GM10847 (cell line): ENCODE results near the gene ORAI3.

ENCODE experiments used
- POLR2A ChIP-seq: IDR thresholded peaks from 2 replicates; pipeline ENCODE4 v1.6.1; 2011; ENCODE audit not compliant: insufficient read length; ENCODE audit errors: extremely low read depth

ORAI3 gene

DNA sequence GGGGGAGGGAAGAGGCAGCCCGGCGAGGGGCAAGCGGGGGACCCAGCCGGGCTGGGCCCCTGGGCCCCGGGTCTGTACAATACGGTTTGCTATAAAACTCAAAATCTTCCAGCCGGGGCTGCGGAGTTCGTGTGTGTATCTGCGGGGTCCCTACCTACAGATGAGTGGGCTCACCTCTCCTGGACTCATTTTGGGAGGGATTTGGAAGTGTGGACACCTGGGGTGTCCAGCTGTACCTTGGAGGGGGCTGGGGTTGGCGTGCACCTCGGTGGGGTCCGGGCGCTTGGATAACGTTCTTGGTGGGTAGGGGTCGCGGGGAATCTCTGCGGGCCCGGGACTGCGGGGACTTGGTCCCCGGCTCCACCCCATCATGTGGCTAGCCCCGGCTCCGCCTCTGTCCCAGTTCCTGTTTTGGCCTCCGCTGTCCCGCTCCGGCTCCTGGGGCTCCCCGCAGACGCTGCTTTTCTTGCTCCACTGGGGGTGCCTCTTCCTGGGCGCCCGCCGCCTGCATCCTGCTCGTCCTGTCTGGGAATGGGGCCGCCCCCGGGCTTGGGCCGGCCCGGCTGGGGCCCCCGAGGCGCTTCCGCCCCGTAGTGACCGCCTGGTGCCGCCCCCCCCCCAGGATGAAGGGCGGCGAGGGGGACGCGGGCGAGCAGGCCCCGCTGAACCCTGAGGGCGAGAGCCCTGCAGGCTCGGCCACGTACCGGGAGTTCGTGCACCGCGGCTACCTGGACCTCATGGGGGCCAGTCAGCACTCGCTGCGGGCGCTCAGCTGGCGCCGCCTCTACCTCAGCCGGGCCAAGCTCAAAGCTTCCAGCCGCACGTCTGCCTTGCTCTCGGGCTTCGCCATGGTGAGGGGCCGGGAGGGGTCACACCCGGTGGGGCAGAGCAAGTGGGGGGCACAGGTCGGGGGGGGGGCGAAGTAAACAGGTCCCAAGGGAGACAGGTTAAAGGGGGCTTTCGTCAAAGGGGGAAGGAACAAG is at the start of gene ORAI3:
Gene ORAI3, plus strand, starts transcription at position 402 of the 983 bp plus-strand sequence. Its CDS starts 222 bp downstream, at position 624.
- peak; percentile 66 for TF ChIP-seq POLR2A

DNA sequence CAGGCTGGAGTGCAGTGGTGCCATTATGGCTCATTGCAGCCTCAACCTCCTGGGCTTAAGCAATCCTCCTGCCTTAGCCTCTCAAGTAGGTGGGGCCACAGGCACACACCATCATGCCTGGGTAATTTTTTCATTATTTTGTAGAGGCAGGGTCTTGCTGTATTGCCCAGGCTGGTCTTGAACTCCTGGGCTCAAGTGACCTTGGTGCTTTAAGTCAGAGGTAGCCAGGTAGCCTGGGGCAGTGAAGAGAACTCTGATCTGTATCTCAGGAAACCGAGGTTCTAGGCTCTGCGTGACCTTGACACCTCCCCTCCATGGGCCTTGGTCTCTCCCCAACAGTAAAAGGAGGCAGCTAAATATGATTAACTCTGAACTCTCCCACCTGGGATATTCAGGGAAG is 49.1 kb upstream of the ORAI3 start:
- TF ChIP-seq POLR2A: no peak

DNA sequence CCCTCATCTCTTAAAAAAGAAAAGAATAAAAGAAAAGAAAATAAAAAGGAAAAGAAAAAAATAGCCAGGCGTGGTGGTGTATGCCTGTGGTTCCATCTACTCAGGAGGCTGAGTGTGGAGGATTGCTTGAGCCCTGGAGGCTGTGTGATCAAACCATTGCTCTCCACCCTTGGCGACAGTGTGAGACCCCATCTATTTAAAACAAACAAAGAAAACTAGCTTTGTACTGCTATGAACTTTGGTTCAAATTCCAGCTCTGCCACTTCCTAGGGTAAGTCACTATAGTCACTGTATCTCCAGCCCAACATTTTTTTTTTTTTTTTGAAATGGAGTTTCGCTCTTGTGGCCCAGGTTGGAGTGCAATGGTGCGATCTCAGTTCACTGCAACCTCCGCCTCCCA is 48.3 kb upstream of the ORAI3 start:
- no peak for TF ChIP-seq POLR2A

DNA sequence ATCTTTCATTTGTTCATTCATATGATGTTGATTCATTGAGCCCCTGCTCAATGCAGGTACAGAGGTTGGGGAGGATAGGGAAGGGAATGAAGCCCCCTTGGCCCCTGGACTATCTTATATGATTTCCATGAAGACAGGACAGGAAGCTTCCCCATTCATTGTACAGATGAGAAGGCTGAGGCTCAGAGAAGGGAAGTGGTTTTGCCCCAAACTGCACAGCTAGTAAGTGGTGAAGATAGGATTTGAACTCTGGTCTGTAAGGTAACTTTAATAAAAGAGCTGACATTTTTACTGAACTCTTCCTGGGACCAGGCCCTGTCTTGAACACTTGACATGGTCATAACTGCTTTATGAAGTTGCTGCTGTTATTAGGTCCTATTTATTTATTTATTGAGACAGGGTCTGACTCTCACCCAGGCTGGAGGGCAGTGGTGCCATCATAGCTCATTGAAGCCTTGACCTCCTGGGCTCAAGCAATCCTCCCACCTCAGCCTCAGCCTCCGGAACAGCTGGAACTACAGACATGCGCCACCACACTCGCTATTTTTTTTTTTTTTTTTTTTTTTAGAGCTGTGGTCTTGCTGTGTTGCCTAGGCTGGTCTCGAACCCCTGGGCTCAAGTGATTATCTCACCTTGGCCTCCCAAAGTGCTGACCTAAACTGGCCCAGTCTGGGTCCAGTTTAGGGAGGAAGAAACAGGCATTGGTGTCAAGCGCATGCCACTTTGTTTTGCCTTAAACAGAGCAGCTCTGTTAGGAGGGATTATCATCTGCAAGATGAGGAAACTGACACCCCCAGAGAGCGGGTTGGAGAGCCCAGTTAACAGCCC is 47.5 kb upstream of the ORAI3 start:
- TF ChIP-seq POLR2A: no peak

DNA sequence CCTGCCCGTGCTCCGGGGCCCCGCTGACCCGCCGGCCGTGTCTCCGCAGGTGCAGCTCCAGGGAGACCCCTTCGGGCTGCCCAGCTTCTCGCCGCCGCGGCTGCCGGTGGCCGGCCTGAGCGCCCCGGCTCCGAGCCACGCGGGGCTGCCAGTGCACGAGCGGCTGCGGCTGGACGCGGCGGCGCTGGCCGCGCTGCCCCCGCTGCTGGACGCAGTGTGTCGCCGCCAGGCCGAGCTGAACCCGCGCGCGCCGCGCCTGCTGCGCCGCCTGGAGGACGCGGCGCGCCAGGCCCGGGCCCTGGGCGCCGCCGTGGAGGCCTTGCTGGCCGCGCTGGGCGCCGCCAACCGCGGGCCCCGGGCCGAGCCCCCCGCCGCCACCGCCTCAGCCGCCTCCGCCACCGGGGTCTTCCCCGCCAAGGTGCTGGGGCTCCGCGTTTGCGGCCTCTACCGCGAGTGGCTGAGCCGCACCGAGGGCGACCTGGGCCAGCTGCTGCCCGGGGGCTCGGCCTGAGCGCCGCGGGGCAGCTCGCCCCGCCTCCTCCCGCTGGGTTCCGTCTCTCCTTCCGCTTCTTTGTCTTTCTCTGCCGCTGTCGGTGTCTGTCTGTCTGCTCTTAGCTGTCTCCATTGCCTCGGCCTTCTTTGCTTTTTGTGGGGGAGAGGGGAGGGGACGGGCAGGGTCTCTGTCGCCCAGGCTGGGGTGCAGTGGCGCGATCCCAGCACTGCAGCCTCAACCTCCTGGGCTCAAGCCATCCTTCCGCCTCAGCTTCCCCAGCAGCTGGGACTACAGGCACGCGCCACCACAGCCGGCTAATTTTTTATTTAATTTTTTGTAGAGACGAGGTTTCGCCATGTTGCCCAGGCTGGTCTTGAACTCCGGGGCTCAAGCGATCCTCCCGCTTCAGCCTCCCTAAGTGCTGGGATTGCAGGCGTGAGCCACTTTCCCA is 46.6 kb upstream of the ORAI3 start:
- peak; percentile 22 for TF ChIP-seq POLR2A

DNA sequence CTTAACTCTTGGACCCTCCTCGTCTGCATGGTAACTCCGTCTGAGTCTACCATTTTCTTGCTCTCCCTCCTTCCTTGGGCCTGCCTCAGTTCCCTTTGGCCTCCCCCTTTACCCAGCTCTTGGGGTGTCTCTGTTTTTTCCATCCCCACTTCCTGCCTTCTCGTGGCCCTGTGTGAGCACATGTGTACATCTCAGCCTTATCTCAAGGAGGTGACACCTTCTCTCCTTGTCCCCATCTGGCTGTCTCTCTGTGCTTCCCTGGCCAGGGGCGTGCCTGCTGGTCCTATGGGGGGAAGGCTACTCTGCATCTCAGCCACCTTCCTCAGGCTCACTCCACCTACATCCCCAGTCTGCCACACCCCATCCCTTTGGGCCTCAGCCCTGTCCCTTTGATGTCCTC is 45.9 kb upstream of the ORAI3 start:
- no peak for TF ChIP-seq POLR2A

DNA sequence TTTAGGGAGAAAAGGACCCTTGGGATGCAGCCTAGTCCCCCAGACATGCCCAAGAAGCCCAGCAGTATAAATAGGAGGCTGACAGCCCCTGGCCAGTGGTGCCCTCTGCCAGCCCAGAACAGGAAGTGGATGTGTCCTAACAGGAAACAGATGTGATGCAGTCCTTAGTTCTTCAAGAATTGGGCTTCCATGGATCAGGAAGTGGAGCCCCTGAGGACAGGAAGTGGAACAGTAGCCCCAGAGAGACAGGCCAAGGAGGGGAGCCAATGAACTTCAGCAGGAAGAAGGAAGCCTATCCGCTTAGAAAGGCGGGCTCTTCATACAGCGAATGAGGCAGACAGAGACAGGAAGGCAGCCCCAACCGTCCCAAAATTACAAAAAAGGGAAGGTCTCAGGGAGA is 45.3 kb upstream of the ORAI3 start:
- TF ChIP-seq POLR2A: no peak

DNA sequence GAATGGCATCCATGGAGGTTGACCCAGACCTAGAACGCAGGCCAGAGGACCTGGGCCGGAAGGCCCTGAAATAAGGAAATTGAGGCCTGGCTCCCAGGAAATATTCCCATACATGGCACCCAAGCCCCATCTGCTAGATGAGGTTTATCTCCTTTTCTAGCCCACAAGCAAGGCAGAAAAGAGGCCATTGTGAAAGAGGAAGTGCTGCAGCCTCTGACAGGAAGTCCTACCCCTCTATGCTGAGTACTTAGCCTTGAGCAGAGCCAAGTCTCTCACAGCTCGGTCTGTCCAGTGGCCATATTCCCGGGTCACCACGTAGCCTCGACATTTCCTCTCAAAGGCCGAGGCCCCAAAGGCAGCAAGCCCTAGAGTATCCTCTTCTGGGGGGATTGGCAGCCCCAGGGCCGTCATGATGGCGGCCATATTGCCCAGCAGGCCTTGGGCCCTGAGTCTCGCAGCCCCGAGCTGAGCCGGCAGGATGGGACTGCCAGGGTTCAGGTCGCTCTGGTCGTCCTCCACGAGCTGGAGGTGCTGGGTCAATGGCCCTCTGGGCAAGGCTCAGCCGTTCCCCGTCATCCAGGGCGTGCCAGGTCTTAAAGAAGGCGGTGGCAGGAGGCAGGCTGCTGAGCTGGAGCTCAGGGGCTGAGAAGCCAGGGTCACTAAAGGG is 44.6 kb upstream of the ORAI3 start:
- TF ChIP-seq POLR2A: no peak

DNA sequence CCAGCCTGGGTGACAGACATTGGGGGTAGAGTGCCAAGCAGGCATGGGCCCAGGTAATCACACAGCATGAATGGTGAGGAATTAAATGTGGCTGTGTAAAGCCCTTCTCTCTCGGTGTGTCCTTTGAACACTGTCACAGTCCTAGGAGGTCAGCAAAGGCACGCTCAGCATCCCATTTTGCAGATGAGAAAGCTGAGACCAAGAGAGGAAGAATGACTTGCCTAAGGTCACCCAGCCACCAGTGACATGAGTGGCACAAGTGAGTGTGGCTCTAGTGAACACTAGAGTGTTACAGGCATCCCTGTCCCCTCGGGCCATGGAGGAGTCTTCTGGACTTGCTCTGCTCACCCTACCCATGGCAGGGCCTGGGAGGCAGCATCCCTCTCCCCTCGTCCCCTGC is 41.8 kb upstream of the ORAI3 start:
- no peak for TF ChIP-seq POLR2A

DNA sequence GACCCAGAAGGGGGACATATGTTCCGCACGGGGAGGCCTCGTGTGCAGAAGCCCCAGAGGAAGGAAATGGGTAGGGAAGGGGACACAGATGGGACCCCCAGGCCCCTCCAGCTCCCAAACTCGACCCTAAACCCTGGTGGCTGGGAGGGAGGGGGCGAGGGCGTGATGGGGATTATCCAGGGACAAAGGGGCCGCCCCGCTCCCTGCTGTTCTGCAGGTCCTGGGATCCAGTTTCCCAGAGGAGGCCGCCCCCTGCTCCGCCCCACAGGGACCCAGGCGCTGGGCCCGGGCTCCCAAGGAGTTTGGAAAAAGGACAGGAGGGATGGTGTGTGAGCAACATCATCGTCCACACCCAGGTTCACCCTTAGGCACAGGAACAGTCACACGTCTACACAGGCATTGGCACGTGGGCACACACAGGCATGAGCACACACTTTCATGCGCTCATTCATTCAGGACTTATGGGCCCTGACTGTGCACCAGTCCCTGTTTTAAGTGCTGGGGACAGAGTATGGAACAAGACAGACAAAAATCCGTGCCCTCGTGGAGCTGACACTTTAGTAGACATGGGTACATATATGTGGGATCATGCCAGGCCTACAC is 38.3 kb upstream of the ORAI3 start:
- TF ChIP-seq POLR2A: no peak

DNA sequence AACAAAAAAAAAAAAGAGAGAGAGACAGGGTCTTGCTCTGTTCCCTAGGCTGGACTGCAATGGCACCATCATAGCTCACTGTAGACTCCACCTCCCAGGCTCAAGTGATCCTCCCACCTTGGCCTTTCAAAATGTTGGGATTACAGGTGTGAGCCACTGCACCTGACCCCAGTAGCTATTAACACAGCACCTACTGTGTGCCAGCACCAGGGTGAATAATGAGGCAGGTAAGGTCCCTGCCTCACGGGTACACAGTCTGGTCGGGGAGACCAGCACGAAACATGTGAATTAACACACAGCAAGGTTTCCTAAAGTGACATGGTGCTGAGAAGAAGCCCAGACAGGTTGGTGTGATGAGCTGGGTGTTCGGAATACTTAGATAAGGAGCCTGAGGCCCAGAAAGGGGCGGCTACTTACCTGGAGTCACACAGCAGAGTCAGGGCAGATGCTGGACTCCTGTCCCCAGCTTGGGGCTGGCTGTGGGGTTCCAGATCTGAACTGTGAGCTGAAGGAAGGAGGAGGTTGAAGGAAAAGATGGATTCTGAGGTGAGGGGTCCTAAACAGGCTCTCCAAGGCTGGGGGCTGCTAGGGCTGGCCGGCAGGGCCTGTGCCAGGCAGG is 36.0 kb upstream of the ORAI3 start:
- TF ChIP-seq POLR2A: no peak

DNA sequence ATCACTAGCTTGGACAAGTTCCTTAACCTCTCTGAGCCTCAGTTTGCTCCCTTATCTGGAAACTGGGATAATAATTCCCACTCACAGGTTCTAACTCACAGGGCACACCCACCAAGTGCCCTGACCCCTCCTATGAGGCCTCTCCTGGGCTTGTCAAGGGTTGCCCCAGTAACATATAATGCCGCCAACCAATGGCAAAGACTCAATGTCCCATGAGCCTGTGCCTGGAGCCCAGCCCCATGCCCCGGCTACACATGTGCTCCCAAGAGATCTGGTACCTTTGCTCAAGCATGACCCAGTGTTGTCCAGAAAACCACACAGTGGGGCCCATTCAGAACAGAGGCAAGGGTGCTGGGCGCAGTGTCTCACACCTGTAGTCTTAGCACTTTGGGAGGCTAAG is 34.0 kb upstream of the ORAI3 start:
- no peak for TF ChIP-seq POLR2A

DNA sequence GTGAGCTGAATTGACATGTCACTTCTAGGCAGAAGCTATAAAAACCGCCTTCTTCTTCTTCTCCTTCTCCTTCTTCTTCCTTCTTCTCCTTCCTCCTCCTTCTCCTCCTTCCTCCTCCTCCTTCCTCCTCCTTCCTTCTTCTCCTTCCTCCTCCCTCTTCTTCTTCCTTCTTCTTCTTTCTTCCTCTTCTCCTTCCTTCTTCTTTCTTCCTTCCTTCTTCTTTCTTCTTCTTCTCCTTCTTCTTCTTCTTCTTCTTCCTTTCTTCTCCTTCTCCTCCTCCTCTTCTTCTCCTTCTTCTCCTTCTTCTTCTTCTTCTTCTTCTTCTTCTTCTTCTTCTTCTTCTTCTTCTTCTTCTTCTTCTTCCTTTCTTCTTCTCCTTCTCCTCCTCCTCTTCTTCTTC is 30.3 kb upstream of the ORAI3 start:
- TF ChIP-seq POLR2A: no peak

DNA sequence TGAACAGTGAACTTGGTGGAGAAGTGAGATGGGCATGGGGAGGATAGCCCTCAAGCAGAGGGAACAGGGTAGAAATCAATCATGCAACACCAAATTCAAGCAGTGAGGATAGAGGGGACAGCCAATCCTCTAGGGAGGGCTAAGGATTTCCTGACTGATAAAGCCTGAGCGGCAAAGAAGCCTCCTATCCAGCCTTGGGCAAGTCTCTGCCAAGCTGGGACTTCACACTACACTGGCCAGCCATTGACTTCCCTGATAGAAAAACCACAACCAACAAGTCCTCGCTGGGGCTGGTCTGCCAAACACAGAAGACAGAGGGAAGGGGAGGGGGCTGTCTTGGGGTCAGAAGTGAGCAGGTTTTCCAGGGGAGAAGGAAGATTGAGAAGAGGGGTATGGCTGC is 28.0 kb upstream of the ORAI3 start:
- TF ChIP-seq POLR2A: no peak

DNA sequence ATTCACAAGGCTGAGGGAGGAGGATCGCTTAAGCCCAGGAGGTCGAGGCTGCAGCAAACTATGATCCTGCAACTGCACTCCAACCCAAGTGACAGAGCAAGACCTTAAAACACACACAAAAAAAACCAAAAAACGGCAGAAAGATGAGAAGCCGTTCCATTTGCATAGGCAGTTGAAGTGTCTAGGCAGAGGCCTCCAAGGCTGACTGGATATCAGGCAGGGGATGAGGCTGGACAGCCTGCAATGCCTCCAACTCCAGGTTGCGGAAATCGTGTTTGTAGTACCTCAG is 27.5 kb upstream of the ORAI3 start:
- TF ChIP-seq POLR2A: no peak
